Lower lobe of right lung (tissue), 2 donors: ENCODE results near the gene KCNIP3. TPM values are rescaled to one million over a fixed set of nuclear protein-coding genes. Genes with fewer than 3 reads are reported as not detected.

Source experiments
- ATAC-seq, 2 donors: fragments of 200-7000 bp; cut with Tn5 transposase; one replicate each; pipeline ENCODE4 v1.9.1; 2020 to 2022; ENCODE audit warnings: mild to moderate bottlenecking in 2 of 2, moderate library complexity in 2 of 2
- DNase-seq: peaks from one replicate; pipeline ENCODE4 v3.0.0-alpha.2; 2020
- H3K27ac ChIP-seq: fragments of 200-600 bp; one replicate; pipeline ENCODE4 v1.8.0; 2022
- H3K27me3 ChIP-seq: fragments of 200-600 bp; one replicate; pipeline ENCODE4 v1.8.0; 2022; ENCODE audit warnings: low read depth
- H3K36me3 ChIP-seq: fragments of 200-600 bp; one replicate; pipeline ENCODE4 v1.8.0; 2022; ENCODE audit warnings: mild to moderate bottlenecking
- H3K4me1 ChIP-seq: fragments of 200-600 bp; one replicate; pipeline ENCODE4 v1.8.0; 2022
- H3K4me3 ChIP-seq: fragments of 200-600 bp; one replicate; pipeline ENCODE4 v1.8.0; 2022; ENCODE audit warnings: mild to moderate bottlenecking
- H3K9me3 ChIP-seq: fragments of 200-600 bp; one replicate; pipeline ENCODE4 v1.8.0; 2022
- intact Hi-C: fragments of 100-400 bp; cut with DNase I; formaldehyde crosslinking; loops from one replicate; pipeline ENCODE4 v1.11.0; 2022
- total RNA-seq: library from RNA; stranded (reverse); fragmentation: NEBNext Ultra II Directional; extraction: Animal tissue kit (Norgen Biotek cat#: 25700); gene quantifications from one replicate; pipeline ENCODE4 v1.2.1, GENCODE V29; 2021
- TF ChIP-seq, protein P1 (sequence below): fragments of 200-600 bp; IDR thresholded peaks from one replicate; pipeline ENCODE4 v1.8.0; 2022; ENCODE audit warnings: antibody characterized with exemption, mild to moderate bottlenecking
- donor health status: DM: no; HTN: yes; CAD: no; lungs with severe emphysema.

KCNIP3 gene
- total RNA-seq, 1 donor from 2014 or later: 2.6 TPM

GRCh38 chr2:95273566-95274290 lies 23.4 kb upstream of the KCNIP3 start:
- H3K27ac ChIP-seq: no peak overlapping the region
- TF ChIP-seq, protein P1, sequence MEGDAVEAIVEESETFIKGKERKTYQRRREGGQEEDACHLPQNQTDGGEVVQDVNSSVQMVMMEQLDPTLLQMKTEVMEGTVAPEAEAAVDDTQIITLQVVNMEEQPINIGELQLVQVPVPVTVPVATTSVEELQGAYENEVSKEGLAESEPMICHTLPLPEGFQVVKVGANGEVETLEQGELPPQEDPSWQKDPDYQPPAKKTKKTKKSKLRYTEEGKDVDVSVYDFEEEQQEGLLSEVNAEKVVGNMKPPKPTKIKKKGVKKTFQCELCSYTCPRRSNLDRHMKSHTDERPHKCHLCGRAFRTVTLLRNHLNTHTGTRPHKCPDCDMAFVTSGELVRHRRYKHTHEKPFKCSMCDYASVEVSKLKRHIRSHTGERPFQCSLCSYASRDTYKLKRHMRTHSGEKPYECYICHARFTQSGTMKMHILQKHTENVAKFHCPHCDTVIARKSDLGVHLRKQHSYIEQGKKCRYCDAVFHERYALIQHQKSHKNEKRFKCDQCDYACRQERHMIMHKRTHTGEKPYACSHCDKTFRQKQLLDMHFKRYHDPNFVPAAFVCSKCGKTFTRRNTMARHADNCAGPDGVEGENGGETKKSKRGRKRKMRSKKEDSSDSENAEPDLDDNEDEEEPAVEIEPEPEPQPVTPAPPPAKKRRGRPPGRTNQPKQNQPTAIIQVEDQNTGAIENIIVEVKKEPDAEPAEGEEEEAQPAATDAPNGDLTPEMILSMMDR: no peak
- H3K27me3 ChIP-seq: no peaks in the 10 kb centered on the region
- DNase-seq (peak; percentile 40), ATAC-seq (no peak)
- H3K36me3 ChIP-seq: no peaks in the 10 kb centered on the region
- no peak overlapping the region for H3K4me3 ChIP-seq
- H3K4me1 ChIP-seq: no peaks in the 10 kb centered on the region
- no peaks in the 10 kb centered on the region for H3K9me3 ChIP-seq
- intact Hi-C loops: no loop called here

- no peaks in the 10 kb centered on the region for H3K36me3 ChIP-seq
- H3K4me1 ChIP-seq: no peaks in the 10 kb centered on the region
- H3K27ac ChIP-seq: no peak within 1 kb of the TSS
- no peaks in the 10 kb centered on the region for H3K27me3 ChIP-seq
- TF ChIP-seq, protein P1: no peak
- peak within 1 kb of the TSS; percentile 33 for H3K4me3 ChIP-seq
- intact Hi-C loops: no loop called here
- peak; percentile 88 to 92 for ATAC-seq
- H3K9me3 ChIP-seq: no peaks in the 10 kb centered on the region
- DNase-seq: peak; percentile 80
Observed at GRCh38 chr2:95274291-95275150, 22.6 kb upstream of the KCNIP3 start, which contains the start of gene PROM2. Gene PROM2 (plus strand): TSS chr2:95274449. CDS start chr2:95274586, 137 bp downstream.

GRCh38 chr2:95275151-95275515 lies 22.0 kb upstream of the KCNIP3 start:
- Histone ChIP-seq H3K36me3 (no peaks in the 10 kb centered on the region), H3K9me3 (no peaks in the 10 kb centered on the region), H3K27ac (no peak overlapping the region), H3K4me1 (no peaks in the 10 kb centered on the region), H3K4me3 (peak overlapping the region; percentile 33), H3K27me3 (no peaks in the 10 kb centered on the region)
- TF ChIP-seq, protein P1: no peak
- DNase-seq: peak; percentile 37
- no peak for ATAC-seq
- intact Hi-C loops: no loop called here

GRCh38 chr2:95275601-95276243 lies 21.4 kb upstream of the KCNIP3 start:
- TF ChIP-seq, protein P1: no peak
- no peaks in the 10 kb centered on the region for H3K27me3 ChIP-seq
- H3K36me3 ChIP-seq: no peaks in the 10 kb centered on the region
- peak; percentile 48 for DNase-seq
- H3K9me3 ChIP-seq: no peaks in the 10 kb centered on the region
- intact Hi-C loops: no loop called here
- no peaks in the 10 kb centered on the region for H3K4me1 ChIP-seq
- no peak overlapping the region for H3K27ac ChIP-seq
- no peak overlapping the region for H3K4me3 ChIP-seq
- ATAC-seq: no peak

DNA sequence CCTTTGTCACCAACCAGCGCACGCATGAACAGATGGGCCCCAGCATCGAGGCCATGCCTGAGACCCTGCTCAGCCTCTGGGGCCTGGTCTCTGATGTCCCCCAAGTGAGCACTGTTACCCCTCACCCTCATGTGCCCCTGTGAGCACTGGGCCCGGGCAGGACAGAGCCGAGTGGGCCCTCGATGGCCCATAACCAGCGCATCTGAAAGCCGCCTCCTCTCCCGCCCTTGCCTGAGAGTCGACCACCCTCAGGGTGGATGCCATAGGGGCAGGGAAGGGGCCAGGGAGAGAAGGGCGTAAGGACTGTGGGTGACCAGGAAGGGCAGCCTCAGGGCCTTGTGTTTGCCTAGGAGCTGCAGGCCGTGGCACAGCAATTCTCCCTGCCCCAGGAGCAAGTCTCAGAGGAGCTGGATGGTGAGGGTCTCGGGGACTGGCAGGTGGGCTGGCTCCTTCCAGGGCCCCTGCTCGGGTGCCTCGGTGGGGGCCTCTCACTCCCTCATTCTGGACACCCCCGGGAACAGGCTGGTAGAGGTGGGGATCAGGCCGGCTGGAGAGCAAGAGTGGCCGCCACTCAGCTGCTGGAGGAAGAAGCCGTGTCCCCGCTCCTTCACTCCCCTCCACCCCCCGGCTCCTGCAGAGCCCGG lies 20.8 kb upstream of the KCNIP3 start:
- TF ChIP-seq, protein P1: no peak
- Histone ChIP-seq H3K4me3 (no peak overlapping the region), H3K27me3 (no peaks in the 10 kb centered on the region), H3K27ac (no peak overlapping the region), H3K9me3 (no peaks in the 10 kb centered on the region), H3K36me3 (no peaks in the 10 kb centered on the region), H3K4me1 (no peaks in the 10 kb centered on the region)
- intact Hi-C loops: no loop called here
- peak; percentile 31 for DNase-seq
- ATAC-seq: no peak
